Measurements from ENCODE around the gene ALX4.

ALX4 gene

DNA sequence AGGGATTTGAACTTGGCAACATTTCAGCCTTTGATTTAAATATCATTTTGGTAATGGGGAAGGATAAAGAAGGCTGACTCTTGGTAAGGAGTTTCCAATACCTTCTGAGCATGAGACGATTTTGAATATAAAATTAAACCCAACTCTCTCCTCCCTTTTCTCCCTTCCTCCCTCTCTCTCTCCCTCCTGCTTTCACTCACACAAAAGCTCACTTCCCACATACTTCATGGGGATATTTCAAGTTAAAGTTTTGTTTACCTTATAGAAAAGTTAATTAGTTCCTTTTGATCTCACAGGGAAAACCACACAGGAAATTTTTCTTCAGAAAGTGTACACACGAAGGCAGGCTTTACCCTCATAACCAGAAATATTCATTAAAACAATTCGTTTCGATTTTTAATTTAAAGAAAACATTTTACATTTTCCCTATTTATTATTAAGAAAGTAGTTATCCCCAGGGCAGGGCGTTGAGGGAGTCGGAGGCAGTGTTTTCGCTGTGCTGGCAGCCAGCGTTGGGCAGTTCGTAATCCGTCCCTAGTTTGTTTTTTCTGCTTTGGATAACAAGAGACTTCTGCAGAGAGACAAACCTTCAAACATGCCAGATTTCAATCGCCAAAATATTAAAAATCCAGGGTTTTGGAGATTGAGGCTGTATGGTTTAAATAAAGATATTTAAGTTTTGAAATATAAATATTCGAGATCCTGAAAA lies 25.3 kb upstream of the ALX4 start:
- H3K36me3 ChIP-seq (ENCODE audit: insufficient read depth, low read length) = no peaks in the 10 kb centered on the region
- no peak overlapping the region for H3K4me3 ChIP-seq (ENCODE audit: low read depth in 1 of 2, low read length in 2 of 2)
- peaks cover 42 to 53% of the 10 kb centered on the region in 2 donors for H3K27me3 ChIP-seq (ENCODE audit: control insufficient read depth in 1 of 2, insufficient read depth in 2 of 2, low read length in 2 of 2)
- H3K9me3 ChIP-seq (ENCODE audit: low read length) = no peaks in the 10 kb centered on the region
- no peak overlapping the region for H3K9ac ChIP-seq (ENCODE audit: low read length)
- H3K27ac ChIP-seq (ENCODE audit: low read depth, low read length) = no peak overlapping the region
- H3K4me1 ChIP-seq (ENCODE audit: insufficient read depth, low read length) = no peaks in the 10 kb centered on the region

DNA sequence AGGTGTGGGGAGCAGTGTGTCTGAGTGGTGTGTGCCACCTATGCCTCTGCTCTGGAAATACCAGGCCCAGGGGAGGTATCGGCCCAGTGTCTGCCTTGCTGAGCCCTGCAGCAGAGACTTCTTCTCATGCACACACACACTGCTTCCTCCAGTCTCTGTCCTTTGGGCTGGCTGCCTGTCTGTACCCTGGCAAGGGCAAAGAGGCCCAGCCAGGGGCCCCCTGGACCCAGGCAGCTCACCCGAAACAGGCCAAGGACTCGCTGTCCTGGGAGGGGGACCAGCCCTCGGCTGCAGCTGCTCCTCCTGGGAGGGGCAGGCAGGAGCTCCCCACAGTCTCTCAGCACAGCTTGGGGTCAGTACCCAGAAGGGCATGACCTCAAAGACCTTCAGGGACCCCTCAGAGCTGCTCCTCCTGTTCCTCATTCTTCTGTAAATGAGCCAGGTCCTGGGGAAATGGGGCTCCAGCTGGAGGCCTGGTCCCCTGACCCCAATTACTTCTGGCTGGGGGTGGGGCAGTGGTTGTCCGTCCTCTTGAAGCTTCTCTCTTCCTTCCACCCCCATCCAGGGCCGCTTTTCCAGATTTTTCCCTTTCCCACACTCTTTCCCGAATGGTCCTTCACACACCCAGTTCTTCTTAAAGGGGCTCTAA lies 24.5 kb upstream of the ALX4 start:
- Histone ChIP-seq H3K4me3 (ENCODE audit: low read depth in 1 of 2, low read length in 2 of 2) (no peak overlapping the region), H3K36me3 (ENCODE audit: insufficient read depth, low read length) (no peaks in the 10 kb centered on the region), H3K9ac (ENCODE audit: low read length) (no peak overlapping the region), H3K4me1 (ENCODE audit: insufficient read depth, low read length) (no peaks in the 10 kb centered on the region), H3K27ac (ENCODE audit: low read depth, low read length) (no peak overlapping the region), H3K9me3 (ENCODE audit: low read length) (no peaks in the 10 kb centered on the region), H3K27me3 (ENCODE audit: control insufficient read depth in 1 of 2, insufficient read depth in 2 of 2, low read length in 2 of 2) (peaks cover 49 to 58% of the 10 kb centered on the region in 2 donors)

DNA sequence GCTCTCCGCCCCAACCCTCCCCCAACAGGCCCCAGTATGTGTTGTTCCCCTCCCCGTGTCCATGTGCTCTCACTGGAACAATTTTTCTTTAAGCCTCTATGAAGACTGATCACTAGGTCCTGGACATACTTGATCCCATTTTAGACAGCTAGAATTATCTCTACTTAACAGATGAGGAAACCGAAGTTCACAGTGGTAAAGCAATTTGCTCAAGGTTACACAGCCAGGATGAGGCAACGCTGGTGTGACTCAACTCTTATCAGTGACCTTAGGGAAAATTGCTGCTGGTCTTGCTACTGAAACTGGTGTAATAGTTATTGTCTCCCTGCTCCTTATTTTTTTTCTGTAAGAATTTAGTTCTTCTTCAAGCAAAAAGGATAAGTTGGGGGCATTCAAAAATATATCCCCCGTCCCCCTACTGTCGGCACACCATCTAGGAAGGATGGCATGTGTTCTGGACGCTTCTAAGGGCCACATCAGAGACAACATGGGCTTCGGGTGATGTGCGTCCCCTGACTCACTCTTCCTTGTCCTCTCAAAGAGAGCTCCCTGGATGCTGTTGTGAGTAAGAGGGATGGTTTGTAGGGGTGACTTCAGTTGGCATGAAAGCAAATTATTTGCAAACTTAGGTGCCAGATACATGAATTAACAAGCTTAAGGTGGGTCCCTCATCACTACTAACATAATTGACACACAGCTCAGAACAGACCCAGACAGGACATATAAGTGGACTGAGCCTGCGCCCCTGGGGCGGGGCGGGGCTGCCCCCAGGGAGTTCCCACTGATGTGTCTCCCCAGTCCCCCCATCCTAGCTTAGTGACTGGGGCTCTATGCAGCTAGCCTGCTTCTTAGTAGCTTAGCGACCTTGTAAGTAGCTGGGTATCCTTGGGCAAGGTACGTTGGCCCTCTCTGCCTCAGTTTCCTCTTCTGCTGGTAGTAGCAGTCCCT lies 23.6 kb upstream of the ALX4 start:
- no peak overlapping the region for H3K4me3 ChIP-seq (ENCODE audit: low read depth in 1 of 2, low read length in 2 of 2)
- H3K27me3 ChIP-seq (ENCODE audit: control insufficient read depth in 1 of 2, insufficient read depth in 2 of 2, low read length in 2 of 2) = peaks cover 47 to 60% of the 10 kb centered on the region in 2 donors
- no peaks in the 10 kb centered on the region for H3K9me3 ChIP-seq (ENCODE audit: low read length)
- H3K27ac ChIP-seq (ENCODE audit: low read depth, low read length) = no peak overlapping the region
- H3K9ac ChIP-seq (ENCODE audit: low read length) = no peak overlapping the region
- H3K4me1 ChIP-seq (ENCODE audit: insufficient read depth, low read length) = no peaks in the 10 kb centered on the region
- H3K36me3 ChIP-seq (ENCODE audit: insufficient read depth, low read length) = no peaks in the 10 kb centered on the region

DNA sequence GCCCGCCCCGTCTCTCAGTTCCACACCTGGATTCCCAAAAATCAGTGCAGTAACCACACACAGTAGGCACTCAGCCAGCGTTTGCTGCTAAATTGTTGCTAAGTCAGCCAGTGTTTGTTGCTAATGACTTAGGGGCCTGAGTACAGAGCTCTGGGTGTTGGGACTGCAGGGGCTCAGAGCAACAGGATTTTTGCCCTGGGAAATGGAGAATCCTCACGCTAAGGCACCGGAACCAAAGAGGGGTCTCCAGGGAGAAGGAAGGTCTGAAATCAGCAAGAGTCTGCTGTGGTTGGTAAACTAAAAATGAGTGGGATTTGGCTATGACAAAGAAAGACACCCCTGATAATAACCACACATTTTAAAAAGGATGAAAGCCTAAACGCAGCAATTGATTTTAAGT lies 22.7 kb upstream of the ALX4 start:
- no peaks in the 10 kb centered on the region for H3K4me1 ChIP-seq (ENCODE audit: insufficient read depth, low read length)

DNA sequence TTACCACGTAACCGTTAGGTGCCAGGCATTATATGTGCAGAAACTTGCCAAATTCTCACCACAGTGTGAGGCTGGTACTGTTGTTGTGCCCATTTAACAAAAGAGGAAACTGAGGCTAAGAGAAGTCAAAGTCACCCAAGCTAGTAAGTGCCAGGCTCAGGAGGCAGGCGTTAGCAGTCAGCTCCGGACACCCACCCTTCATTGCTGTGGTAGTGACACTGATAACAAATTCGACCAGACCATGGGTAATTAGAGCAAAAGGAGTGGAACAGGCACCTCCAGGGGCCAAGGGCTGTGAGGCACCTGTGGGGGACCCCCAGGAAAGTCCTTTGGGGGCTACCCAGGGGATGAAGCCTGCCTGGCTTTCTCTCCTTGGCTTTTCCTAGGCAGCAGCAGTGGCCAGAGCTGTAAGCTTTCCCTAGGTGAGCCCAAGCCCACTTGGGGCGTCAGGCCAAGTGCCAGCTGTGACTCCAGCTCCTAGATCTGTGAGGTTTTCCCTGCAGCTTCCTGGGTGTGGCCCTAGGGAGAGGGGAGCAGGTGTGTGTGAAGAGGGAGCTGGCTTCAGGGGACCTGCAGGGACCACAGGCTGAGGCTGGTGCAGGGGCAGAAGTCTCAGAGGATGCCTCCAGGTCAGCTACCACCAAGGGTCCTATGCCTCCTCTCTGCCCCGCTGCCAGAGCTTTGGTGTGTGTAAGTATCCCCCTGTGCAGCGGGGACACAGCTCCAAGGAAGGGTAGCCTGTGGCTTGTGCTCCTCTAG lies 19.7 kb upstream of the ALX4 start:
- H3K9ac ChIP-seq (ENCODE audit: low read length) = no peak overlapping the region
- H3K4me1 ChIP-seq (ENCODE audit: insufficient read depth, low read length) = no peaks in the 10 kb centered on the region
- no peak overlapping the region for H3K4me3 ChIP-seq (ENCODE audit: low read depth in 1 of 2, low read length in 2 of 2)
- no peak overlapping the region for H3K27ac ChIP-seq (ENCODE audit: low read depth, low read length)
- H3K36me3 ChIP-seq (ENCODE audit: insufficient read depth, low read length) = no peaks in the 10 kb centered on the region
- H3K27me3 ChIP-seq (ENCODE audit: control insufficient read depth in 1 of 2, insufficient read depth in 2 of 2, low read length in 2 of 2) = peaks cover 37 to 61% of the 10 kb centered on the region in 2 donors
- H3K9me3 ChIP-seq (ENCODE audit: low read length) = no peaks in the 10 kb centered on the region

More for the DNA sequence above, 22.7 kb upstream of the ALX4 start:
- Histone ChIP-seq H3K4me3 (ENCODE audit: low read depth in 1 of 2, low read length in 2 of 2) (no peak overlapping the region), H3K9ac (ENCODE audit: low read length) (no peak overlapping the region), H3K9me3 (ENCODE audit: low read length) (no peaks in the 10 kb centered on the region), H3K27ac (ENCODE audit: low read depth, low read length) (no peak overlapping the region), H3K36me3 (ENCODE audit: insufficient read depth, low read length) (no peaks in the 10 kb centered on the region), H3K27me3 (ENCODE audit: control insufficient read depth in 1 of 2, insufficient read depth in 2 of 2, low read length in 2 of 2) (peaks cover 52 to 63% of the 10 kb centered on the region in 2 donors)

DNA sequence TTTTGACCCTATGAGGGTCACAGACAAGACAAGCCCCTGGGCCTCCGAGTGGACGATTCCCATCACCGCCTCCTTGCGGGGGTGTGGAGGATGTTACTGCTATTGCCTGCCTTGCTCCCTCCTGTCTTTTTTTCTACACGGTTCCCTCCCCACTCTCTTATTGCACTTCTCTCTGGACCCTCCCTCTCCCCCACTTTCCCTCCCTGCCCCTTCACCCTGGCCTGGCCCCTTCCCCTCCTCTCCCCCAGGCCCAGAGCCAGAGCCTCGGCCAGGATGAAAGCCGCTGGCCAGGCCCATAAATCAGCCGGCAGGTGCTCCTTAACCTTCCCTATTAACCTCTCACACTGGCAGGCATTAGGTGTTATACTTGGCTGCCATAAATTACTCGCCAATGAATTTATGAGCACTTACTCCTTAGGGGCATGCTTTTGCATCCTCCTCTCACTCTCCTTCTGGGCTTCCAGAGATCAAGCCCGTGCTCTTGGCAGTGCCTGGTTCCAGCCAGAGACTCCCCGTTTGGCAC lies 18.3 kb upstream of the ALX4 start:
- no peaks in the 10 kb centered on the region for H3K4me1 ChIP-seq (ENCODE audit: insufficient read depth, low read length)
- H3K9ac ChIP-seq (ENCODE audit: low read length) = no peak overlapping the region
- H3K4me3 ChIP-seq (ENCODE audit: low read depth in 1 of 2, low read length in 2 of 2) = no peak overlapping the region
- H3K9me3 ChIP-seq (ENCODE audit: low read length) = no peaks in the 10 kb centered on the region
- no peak overlapping the region for H3K27ac ChIP-seq (ENCODE audit: low read depth, low read length)
- peaks cover 40 to 63% of the 10 kb centered on the region in 2 donors for H3K27me3 ChIP-seq (ENCODE audit: control insufficient read depth in 1 of 2, insufficient read depth in 2 of 2, low read length in 2 of 2)
- H3K36me3 ChIP-seq (ENCODE audit: insufficient read depth, low read length) = no peaks in the 10 kb centered on the region

DNA sequence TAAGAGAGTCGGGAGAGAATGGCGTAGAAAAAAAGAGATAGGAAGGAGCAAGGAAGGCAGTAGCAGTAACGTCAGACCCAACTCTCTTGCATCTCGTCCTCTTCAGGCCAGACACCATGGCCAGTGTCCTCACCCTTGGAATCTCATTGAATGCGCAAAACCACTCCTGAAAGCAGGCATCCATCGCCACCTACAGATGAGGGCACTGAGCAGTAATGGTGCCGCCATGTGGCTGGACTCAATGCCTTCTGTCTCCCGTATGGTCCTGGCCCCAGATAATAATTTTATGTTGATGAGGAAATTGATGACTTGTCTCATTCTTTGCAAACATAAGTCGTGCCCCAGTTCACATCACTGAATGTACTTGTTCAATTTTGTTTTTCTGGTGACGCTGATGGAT lies 17.8 kb upstream of the ALX4 start:
- Histone ChIP-seq H3K9ac (ENCODE audit: low read length) (no peak overlapping the region), H3K36me3 (ENCODE audit: insufficient read depth, low read length) (no peaks in the 10 kb centered on the region), H3K4me1 (ENCODE audit: insufficient read depth, low read length) (no peaks in the 10 kb centered on the region), H3K27ac (ENCODE audit: low read depth, low read length) (no peak overlapping the region), H3K27me3 (ENCODE audit: control insufficient read depth in 1 of 2, insufficient read depth in 2 of 2, low read length in 2 of 2) (peaks cover 44 to 67% of the 10 kb centered on the region in 2 donors), H3K4me3 (ENCODE audit: low read depth in 1 of 2, low read length in 2 of 2) (no peak overlapping the region), H3K9me3 (ENCODE audit: low read length) (no peaks in the 10 kb centered on the region)

DNA sequence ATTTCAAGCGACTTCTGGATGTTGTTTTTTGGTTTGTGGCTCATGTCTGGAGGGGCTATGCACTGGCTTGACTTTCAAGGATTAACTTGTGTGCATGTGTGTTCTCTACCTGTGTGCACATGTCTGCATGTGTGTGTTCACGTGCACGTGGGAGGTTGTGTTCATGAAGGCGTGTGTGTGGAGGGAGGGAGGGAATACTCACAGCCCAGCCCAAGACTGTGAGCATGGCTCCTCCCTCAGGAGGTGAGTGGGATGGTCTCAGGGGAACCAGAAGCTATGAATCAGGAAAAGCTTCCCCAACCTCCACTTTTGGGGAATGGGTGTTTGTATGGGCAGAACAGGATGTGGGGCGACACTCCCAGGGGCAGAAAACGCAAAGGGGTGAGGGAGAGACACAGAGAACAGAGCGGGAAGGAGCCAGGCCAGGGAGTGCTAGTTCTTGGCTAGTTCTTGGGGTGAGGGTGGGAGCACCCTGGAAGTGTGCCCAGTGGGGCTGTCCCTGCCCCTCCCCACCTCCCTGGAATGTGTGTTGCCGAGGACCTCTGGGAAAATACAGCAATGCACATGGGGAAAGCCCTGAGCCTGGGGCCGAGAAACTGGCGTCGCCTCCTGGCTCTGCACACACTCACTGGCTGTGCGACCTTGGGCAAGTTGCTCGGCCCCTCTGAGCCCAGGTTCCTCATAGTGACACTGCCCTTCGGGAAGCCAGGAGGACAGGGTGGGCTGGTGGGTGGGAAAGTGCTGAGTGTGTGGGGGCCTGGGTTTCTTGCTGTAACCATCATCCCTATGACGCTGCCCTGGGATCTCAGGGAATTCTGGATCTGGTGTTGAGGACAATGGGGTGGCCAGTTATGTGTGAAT lies 16.9 kb upstream of the ALX4 start:
- peaks cover 51 to 76% of the 10 kb centered on the region in 2 donors for H3K27me3 ChIP-seq (ENCODE audit: control insufficient read depth in 1 of 2, insufficient read depth in 2 of 2, low read length in 2 of 2)
- no peak overlapping the region for H3K9ac ChIP-seq (ENCODE audit: low read length)
- no peaks in the 10 kb centered on the region for H3K36me3 ChIP-seq (ENCODE audit: insufficient read depth, low read length)
- no peaks in the 10 kb centered on the region for H3K9me3 ChIP-seq (ENCODE audit: low read length)
- H3K27ac ChIP-seq (ENCODE audit: low read depth, low read length) = no peak overlapping the region
- no peak overlapping the region for H3K4me3 ChIP-seq (ENCODE audit: low read depth in 1 of 2, low read length in 2 of 2)
- no peaks in the 10 kb centered on the region for H3K4me1 ChIP-seq (ENCODE audit: insufficient read depth, low read length)

DNA sequence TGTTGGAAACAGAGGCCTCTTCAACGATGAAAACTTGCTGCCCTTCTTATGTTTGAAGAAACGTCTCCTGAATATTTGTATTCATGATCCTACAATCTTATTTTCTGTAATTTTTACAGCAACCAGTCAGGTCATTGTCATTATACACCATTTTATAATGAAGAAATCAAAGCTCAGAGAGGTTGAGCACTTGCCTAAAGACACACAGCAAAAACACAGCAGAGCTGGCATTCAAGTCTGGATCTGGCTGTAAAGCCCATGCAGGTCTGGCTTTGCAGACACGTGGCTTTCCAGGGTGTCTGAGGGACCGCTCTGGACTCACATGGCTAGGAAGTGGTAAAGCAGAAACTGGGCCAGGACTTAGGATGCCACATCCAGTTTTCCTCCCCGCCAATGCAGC lies 15.8 kb upstream of the ALX4 start:
- Histone ChIP-seq H3K27ac (ENCODE audit: low read depth, low read length) (no peak overlapping the region), H3K27me3 (ENCODE audit: control insufficient read depth in 1 of 2, insufficient read depth in 2 of 2, low read length in 2 of 2) (peaks cover 62 to 87% of the 10 kb centered on the region in 2 donors), H3K4me1 (ENCODE audit: insufficient read depth, low read length) (no peaks in the 10 kb centered on the region), H3K9ac (ENCODE audit: low read length) (no peak overlapping the region), H3K4me3 (ENCODE audit: low read depth in 1 of 2, low read length in 2 of 2) (no peak overlapping the region), H3K36me3 (ENCODE audit: insufficient read depth, low read length) (no peaks in the 10 kb centered on the region), H3K9me3 (ENCODE audit: low read length) (no peaks in the 10 kb centered on the region)
